MCF 10A (cell line): ENCODE results near the gene ACSL4. TPM values are rescaled to one million over a fixed set of nuclear protein-coding genes. Genes with fewer than 3 reads are reported as not detected.

Source experiments
- Bru-seq: library from RNA; stranded (reverse); fragments of 400-500 nt; gene quantifications from one replicate; lab custom pipeline; 2021; lab: Mats Ljungman, UMichigan
- BruChase-seq, 2 experiments: library from RNA; stranded (reverse); fragments of 400-500 nt; gene quantifications; one replicate each; lab custom pipeline; 2021; lab: Mats Ljungman, UMichigan
- BruUV-seq: library from RNA; stranded (reverse); fragments of 400-500 nt; replicated peaks from 2 replicates; lab custom pipeline; 2021; lab: Mats Ljungman, UMichigan
- CTCF ChIA-PET: fragments of 300-600 bp; sonication (Branson Sonifier 250); formaldehyde crosslinking; extraction: SDS; loops from one replicate; lab custom pipeline; 2021; ENCODE audit warnings: antibody characterized with exemption, inconsistent platforms; lab: Yijun Ruan, JAX
- POLR2A ChIA-PET: fragments of 300-600, 350-650 bp; sonication (Branson Sonifier 250); formaldehyde crosslinking; extraction: SDS; loops from one replicate; lab custom pipeline; 2020; ENCODE audit warnings: antibody characterized with exemption, inconsistent platforms; lab: Yijun Ruan, JAX
- DNase-seq: peaks from one replicate; pipeline ENCODE4 v3.0.0-alpha.2; 2018; ENCODE audit not compliant: unreplicated experiment
- H3K27ac Mint-ChIP-seq: one replicate; pipeline ENCODE4 v1.8.0; 2022; ENCODE audit warnings: mild to moderate bottlenecking, low read depth, mixed read lengths; ENCODE audit not compliant: unreplicated experiment
- H3K27me3 Mint-ChIP-seq: one replicate; pipeline ENCODE4 v1.8.0; 2022; ENCODE audit warnings: mixed read lengths; ENCODE audit not compliant: insufficient read depth, unreplicated experiment
- H3K36me3 Mint-ChIP-seq: one replicate; pipeline ENCODE4 v1.8.0; 2022; ENCODE audit warnings: mild to moderate bottlenecking, moderate library complexity, mixed read lengths; ENCODE audit not compliant: insufficient read depth, unreplicated experiment
- H3K4me1 Mint-ChIP-seq: one replicate; pipeline ENCODE4 v1.8.0; 2022; ENCODE audit warnings: mixed read lengths; ENCODE audit not compliant: insufficient read depth, unreplicated experiment
- H3K4me3 Mint-ChIP-seq: one replicate; pipeline ENCODE4 v1.8.0; 2022; ENCODE audit warnings: mild to moderate bottlenecking, moderate library complexity, mixed read lengths; ENCODE audit not compliant: unreplicated experiment
- H3K9me3 Mint-ChIP-seq: one replicate; pipeline ENCODE4 v1.8.0; 2022; ENCODE audit warnings: mixed read lengths; ENCODE audit not compliant: unreplicated experiment
- intact Hi-C: fragments of 100-400 bp; cut with micrococcal nuclease; formaldehyde crosslinking; loops from 2 replicates; pipeline ENCODE4 v1.14.1; 2022
- long read RNA-seq: library from polyadenylated mRNA; stranded (forward); transcript quantifications from one replicate; pipeline ENCODE4 v2.0.0, GENCODE V29; 2022
- total RNA-seq: library from RNA; stranded (reverse); gene quantifications from 2 replicates; pipeline ENCODE4 v1.2.3, GENCODE V29; 2022
- TF ChIP-seq, protein P1 (sequence below): fragments of 200-600 bp; IDR thresholded peaks from one replicate; pipeline ENCODE4 v1.8.0; 2022; ENCODE audit warnings: antibody characterized with exemption, mild to moderate bottlenecking; ENCODE audit not compliant: unreplicated experiment

Gene ACSL4
- 48.0 and 70.1 TPM in 2 replicates for total RNA-seq
- percentile 88 among the genes with signal in this experiment for Bru-seq, nascent RNA
- BruChase-seq, experiment 1, labeled RNA remaining after a 6-hour chase: percentile 92 among the genes with signal in this experiment
- percentile 90 among the genes with signal in this experiment for BruChase-seq, experiment 2, labeled RNA remaining after a 2-hour chase
- long read RNA-seq, full-length matches to known transcripts: 16 of 107 reads
- long read RNA-seq, partial matches to known transcripts: 62 of 107 reads
- long read RNA-seq, other reads (novel, unspliced or antisense): 29 of 107 reads

DNA sequence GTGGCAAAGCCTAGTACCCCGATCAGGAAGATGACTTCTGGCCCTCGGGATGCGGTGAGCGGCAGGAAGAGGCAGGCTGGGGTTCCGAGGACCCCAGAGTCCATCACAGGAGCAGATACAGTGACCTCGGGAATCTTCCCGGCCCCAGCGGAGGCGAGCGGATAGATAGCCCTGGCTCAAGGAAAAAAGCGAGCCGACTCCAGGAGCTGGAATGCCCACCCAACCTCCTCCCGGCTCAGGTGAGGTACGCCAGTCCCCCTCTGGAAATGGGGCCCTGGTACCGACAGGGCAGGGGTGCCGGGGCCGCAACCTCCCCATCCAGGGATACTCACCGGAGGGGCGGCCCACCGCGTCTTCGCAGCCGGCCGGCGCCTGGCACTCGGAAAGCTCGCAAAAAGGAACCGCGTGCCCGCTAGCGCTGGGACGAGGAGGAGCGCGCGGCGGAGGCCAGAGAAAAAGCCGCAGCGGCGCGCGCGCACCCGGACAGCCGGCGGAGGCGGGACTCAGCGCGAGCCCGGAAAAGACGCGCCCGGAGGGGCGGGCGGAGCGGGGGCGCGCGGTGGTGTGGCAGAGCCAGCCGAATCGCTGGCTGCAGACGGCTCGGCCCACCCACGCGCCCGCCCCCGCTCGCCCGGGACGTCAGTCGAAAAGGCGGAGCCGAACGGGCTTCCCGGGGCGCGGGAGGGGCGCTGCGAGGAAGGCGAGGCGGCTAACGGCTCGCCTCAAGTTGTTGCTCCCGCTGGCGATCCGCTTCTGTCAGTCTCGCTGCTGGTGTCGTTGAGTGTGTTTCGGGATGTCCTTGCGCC, at the start of gene ACSL4:
ACSL4 (minus strand) TSS at position 451 of the 806 bp plus-strand sequence. CDS start 49,894 bp downstream, outside the sequence.
- BruUV-seq: TSS peak; percentile 74
- Mint-ChIP-seq H3K4me1 (peaks cover 17% of the 10 kb centered on the region), H3K9me3 (no peaks in the 10 kb centered on the region), H3K27ac (peak within 1 kb of the TSS; percentile 81), H3K27me3 (peaks cover 26% of the 10 kb centered on the region), H3K36me3 (peaks cover 7% of the 10 kb centered on the region), H3K4me3 (peak within 1 kb of the TSS; percentile 90)
- intact Hi-C loops: loop anchor here (1.0 to 5.0 kb wide), 2 partner anchors 109 to 124 kb away; no protein-coding TSS in a partner anchor
- TF ChIP-seq, protein P1, sequence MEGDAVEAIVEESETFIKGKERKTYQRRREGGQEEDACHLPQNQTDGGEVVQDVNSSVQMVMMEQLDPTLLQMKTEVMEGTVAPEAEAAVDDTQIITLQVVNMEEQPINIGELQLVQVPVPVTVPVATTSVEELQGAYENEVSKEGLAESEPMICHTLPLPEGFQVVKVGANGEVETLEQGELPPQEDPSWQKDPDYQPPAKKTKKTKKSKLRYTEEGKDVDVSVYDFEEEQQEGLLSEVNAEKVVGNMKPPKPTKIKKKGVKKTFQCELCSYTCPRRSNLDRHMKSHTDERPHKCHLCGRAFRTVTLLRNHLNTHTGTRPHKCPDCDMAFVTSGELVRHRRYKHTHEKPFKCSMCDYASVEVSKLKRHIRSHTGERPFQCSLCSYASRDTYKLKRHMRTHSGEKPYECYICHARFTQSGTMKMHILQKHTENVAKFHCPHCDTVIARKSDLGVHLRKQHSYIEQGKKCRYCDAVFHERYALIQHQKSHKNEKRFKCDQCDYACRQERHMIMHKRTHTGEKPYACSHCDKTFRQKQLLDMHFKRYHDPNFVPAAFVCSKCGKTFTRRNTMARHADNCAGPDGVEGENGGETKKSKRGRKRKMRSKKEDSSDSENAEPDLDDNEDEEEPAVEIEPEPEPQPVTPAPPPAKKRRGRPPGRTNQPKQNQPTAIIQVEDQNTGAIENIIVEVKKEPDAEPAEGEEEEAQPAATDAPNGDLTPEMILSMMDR: no peak
- ChIA-PET CTCF (interaction anchor here (0.6 to 2.5 kb wide), 5 partner anchors 12 to 155 kb away, joined by 3 to 9 read pairs (median 3); no protein-coding TSS in a partner anchor), POLR2A (interaction anchor here (0.7 to 5.2 kb wide), 19 partner anchors 10 to 576 kb away, joined by 3 to 47 read pairs (median 6); no protein-coding TSS in a partner anchor)
- DNase-seq: peak; percentile 82

DNA sequence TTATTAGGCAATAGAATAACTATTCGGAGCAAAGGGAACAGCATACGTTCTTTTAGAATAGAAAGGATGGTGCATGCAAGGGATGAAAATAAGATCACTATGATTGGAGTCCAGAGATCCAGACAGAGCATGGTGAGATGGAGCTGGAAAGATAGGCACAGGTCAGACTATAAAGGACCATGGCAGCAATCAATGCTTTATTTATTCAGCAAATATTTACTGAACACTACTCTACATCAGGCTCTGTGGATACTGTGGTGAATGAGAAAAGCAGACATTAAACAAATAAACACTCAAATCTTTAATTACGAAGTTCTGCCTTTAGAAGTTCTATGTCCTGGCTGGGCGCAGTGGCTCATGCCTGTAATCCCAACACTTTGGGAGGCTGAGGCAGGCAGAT, 44.7 kb upstream of the ACSL4 start:
- TF ChIP-seq, protein P1: no peak
- no peak overlapping the region for H3K4me3 Mint-ChIP-seq
- peaks cover 12% of the 10 kb centered on the region for H3K4me1 Mint-ChIP-seq
- intact Hi-C loops: loop anchor here (10.0 kb wide), 1 partner anchor 67 kb away; no protein-coding TSS in a partner anchor
- no peaks in the 10 kb centered on the region for H3K36me3 Mint-ChIP-seq
- peaks cover 46% of the 10 kb centered on the region for H3K27me3 Mint-ChIP-seq
- no peak overlapping the region for H3K27ac Mint-ChIP-seq
- no peak for DNase-seq
- ChIA-PET POLR2A (interaction anchor here (1.2 kb wide), 1 partner anchor 26 kb away, joined by 3 read pairs; no protein-coding TSS in a partner anchor), CTCF (interaction anchor here (1.5 kb wide), 1 partner anchor 65 kb away, joined by 5 read pairs; no protein-coding TSS in a partner anchor)
- no TSS peak for BruUV-seq
- H3K9me3 Mint-ChIP-seq: no peaks in the 10 kb centered on the region

DNA sequence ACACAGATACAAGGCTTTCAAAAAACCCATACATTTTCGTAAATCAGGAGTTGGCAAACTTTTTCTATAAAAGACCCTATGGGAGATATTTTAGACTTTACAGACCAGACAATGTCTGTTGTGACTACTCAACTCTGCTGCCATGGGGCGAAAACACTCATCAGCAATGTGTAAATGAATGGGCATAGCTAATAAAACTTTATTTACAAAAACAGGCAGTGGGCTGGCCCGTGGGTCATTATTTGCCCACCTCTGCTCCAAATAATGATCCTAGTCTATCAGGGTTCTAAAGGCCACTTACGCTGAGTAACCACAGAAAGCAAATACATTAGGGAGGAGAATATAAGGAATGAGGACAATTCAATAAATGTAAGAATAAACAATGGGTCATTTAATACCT, 43.9 kb upstream of the ACSL4 start:
- POLR2A ChIA-PET: interaction anchor here (3.3 kb wide), 1 partner anchor 43 kb away, joined by 20 read pairs; the partner anchor contains the start of gene ACSL4
- CTCF ChIA-PET: interaction anchor here (0.6 to 1.5 kb wide), 2 partner anchors 50 to 64 kb away, joined by 3 to 5 read pairs; no protein-coding TSS in a partner anchor
- H3K36me3 Mint-ChIP-seq: no peaks in the 10 kb centered on the region
- intact Hi-C loops: loop anchor here (10.0 kb wide), 1 partner anchor 68 kb away; no protein-coding TSS in a partner anchor
- no peak for DNase-seq
- no TSS peak for BruUV-seq
- H3K27me3 Mint-ChIP-seq: peaks cover 40% of the 10 kb centered on the region
- TF ChIP-seq, protein P1: no peak
- no peak overlapping the region for H3K4me3 Mint-ChIP-seq
- H3K9me3 Mint-ChIP-seq: no peaks in the 10 kb centered on the region
- H3K27ac Mint-ChIP-seq: no peak overlapping the region
- H3K4me1 Mint-ChIP-seq: peaks cover 8% of the 10 kb centered on the region
